A673 (cell line): ENCODE results near the gene PLP2. TPM values are rescaled to one million over a fixed set of nuclear protein-coding genes. Genes with fewer than 3 reads are reported as not detected.

Experiments
- BruUV-seq: library from RNA; stranded (reverse); fragments of 400-500 nt; replicated peaks from 2 replicates; lab custom pipeline; 2021; lab: Mats Ljungman, UMichigan
- CTCF ChIA-PET: fragments of 300-600 bp; sonication (Branson Sonifier 250); formaldehyde crosslinking; loops from one replicate; lab custom pipeline; 2022; ENCODE audit warnings: antibody characterized with exemption; lab: Charles Lee
- POLR2A ChIA-PET: fragments of 300-600 bp; sonication (Branson Sonifier 250); formaldehyde crosslinking; loops from one replicate; lab custom pipeline; 2022; ENCODE audit warnings: antibody characterized with exemption; ENCODE audit not compliant: low non-redundant PET; lab: Charles Lee
- DNase-seq: peaks from one replicate; pipeline ENCODE4 v3.0.0-alpha.2; 2015; ENCODE audit warnings: low spot score
- H3K27ac ChIP-seq: fragments of 200-600 bp; sonication (generic); 2 replicates; pipeline ENCODE4 v1.5.1; 2016; ENCODE audit warnings: mixed run types, low read depth, mild to moderate bottlenecking, mixed read lengths, antibody characterized with exemption, low read length; ENCODE audit not compliant: poor library complexity, severe bottlenecking
- H3K27me3 ChIP-seq: fragments of 200-600 bp; sonication (generic); replicated peaks from 2 replicates; pipeline ENCODE4 v1.6.1; 2017; ENCODE audit warnings: mixed run types, low read depth, mild to moderate bottlenecking, mixed read lengths, antibody characterized with exemption, low read length; ENCODE audit not compliant: insufficient read depth, poor library complexity
- H3K36me3 ChIP-seq: fragments of 200-600 bp; sonication (generic); 2 replicates; pipeline ENCODE4 v1.6.1; 2016; ENCODE audit warnings: mixed run types, mild to moderate bottlenecking, mixed read lengths, antibody characterized with exemption, low read length; ENCODE audit not compliant: insufficient read depth, poor library complexity, severe bottlenecking
- H3K4me1 ChIP-seq: fragments of 200-600 bp; sonication (generic); 2 replicates; pipeline ENCODE4 v1.6.1; 2017; ENCODE audit warnings: mixed run types, mild to moderate bottlenecking, mixed read lengths, antibody characterized with exemption, low read length; ENCODE audit not compliant: insufficient read depth, poor library complexity, severe bottlenecking
- H3K4me3 ChIP-seq: fragments of 200-600 bp; sonication (generic); 2 replicates; pipeline ENCODE4 v1.5.1; 2016; ENCODE audit warnings: low read depth, mixed run types, mild to moderate bottlenecking, mixed read lengths, low read length; ENCODE audit not compliant: poor library complexity, severe bottlenecking
- H3K9me3 ChIP-seq: fragments of 200-600 bp; sonication (generic); 2 replicates; pipeline ENCODE4 v1.6.1; 2016; ENCODE audit warnings: mixed run types, low read depth, mild to moderate bottlenecking, mixed read lengths, antibody characterized with exemption, low read length; ENCODE audit not compliant: poor library complexity, severe bottlenecking
- CTCF ChIP-seq: fragments of 300-800, 200-600 bp; sonication (generic); conservative IDR thresholded peaks from 2 replicates; pipeline ENCODE4 v1.5.1; 2017; ENCODE audit warnings: low read depth, mild to moderate bottlenecking, antibody characterized with exemption, low read length, moderate library complexity, mixed read lengths
- EZH2 ChIP-seq: fragments of 200-600 bp; sonication (generic); IDR thresholded peaks from 2 replicates; pipeline ENCODE4 v1.6.1; 2017; ENCODE audit warnings: borderline replicate concordance, low read depth, mild to moderate bottlenecking, mixed read lengths, antibody characterized with exemption, low read length; ENCODE audit not compliant: poor library complexity, severe bottlenecking
- intact Hi-C: fragments of 100-400 bp; cut with micrococcal nuclease; formaldehyde crosslinking; loops from one replicate; pipeline ENCODE4 v1.10.0; 2022; ENCODE audit not compliant: unreplicated experiment
- total RNA-seq: library from RNA; stranded (reverse); gene quantifications from 2 replicates; pipeline ENCODE4 v1.2.3, GENCODE V29; 2021

PLP2 gene
- total RNA-seq, 1 experiment from 2014 or later = 87.5 TPM

GRCh38 chrX:49206543-49206942 is 34.8 kb downstream of the PLP2 start:
- Histone ChIP-seq H3K9me3 (no peaks in the 10 kb centered on the region), H3K4me1 (no peaks in the 10 kb centered on the region), H3K4me3 (no peak overlapping the region), H3K27me3 (no peaks in the 10 kb centered on the region), H3K36me3 (no peaks in the 10 kb centered on the region), H3K27ac (no peak overlapping the region)
- TF ChIP-seq EZH2 = no peak
- TF ChIP-seq CTCF = no peak
- intact Hi-C loops = no loop called here
- no TSS peak for BruUV-seq
- POLR2A ChIA-PET = no interaction called here
- no peak for DNase-seq
- CTCF ChIA-PET = no interaction called here

- no TSS peak for BruUV-seq
- H3K4me1 ChIP-seq = no peaks in the 10 kb centered on the region
- no peaks in the 10 kb centered on the region for H3K9me3 ChIP-seq
- no peak for TF ChIP-seq EZH2
- TF ChIP-seq CTCF = no peak
- ChIA-PET POLR2A (no interaction called here), CTCF (no interaction called here)
- H3K27me3 ChIP-seq = no peaks in the 10 kb centered on the region
- no peak for DNase-seq
- intact Hi-C loops = no loop called here
- no peaks in the 10 kb centered on the region for H3K36me3 ChIP-seq
- H3K4me3 ChIP-seq = no peak overlapping the region
- no peak overlapping the region for H3K27ac ChIP-seq
Measured at GRCh38 chrX:49208399-49208798, 36.7 kb downstream of the PLP2 start.

- ChIA-PET POLR2A (no interaction called here), CTCF (no interaction called here)
- Histone ChIP-seq H3K4me3 (no peak overlapping the region), H3K9me3 (no peaks in the 10 kb centered on the region), H3K36me3 (no peaks in the 10 kb centered on the region), H3K27me3 (no peaks in the 10 kb centered on the region), H3K4me1 (no peaks in the 10 kb centered on the region), H3K27ac (no peak overlapping the region)
- TF ChIP-seq EZH2 (no peak), CTCF (no peak)
- BruUV-seq = no TSS peak
- no peak for DNase-seq
- intact Hi-C loops = no loop called here
Measured at GRCh38 chrX:49209434-49210251, 37.9 kb downstream of the PLP2 start.
